ENCODE results near the gene OR52E2. TPM values are rescaled to one million over a fixed set of nuclear protein-coding genes. Genes with fewer than 3 reads are reported as not detected.

Gene OR52E2
- total RNA-seq, 1 donor from 2014 or later: not detected

DNA sequence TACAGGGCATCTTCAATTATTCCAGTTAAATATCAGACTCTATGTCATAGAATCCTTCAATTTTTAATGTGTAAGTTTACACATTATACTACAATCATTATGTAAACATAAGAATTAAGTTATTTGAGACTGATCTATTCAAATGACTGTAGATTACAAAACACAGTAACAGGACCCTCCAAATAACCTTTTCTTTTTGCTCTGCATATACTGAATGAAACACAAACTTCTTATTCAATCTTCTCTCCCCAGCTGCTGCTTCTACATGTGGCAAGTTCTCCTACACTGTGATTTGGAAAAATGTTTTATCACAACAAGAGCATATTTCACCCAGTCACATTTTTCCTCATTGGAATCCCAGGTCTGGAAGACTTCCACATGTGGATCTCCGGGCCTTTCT lies 13.2 kb downstream of the OR52E2 start, which contains the start of gene OR52J3:
Gene OR52J3 (plus strand): TSS at position 301 of the 400 bp plus-strand sequence. CDS start 0 bp downstream, at position 301.
- no peaks in the 10 kb centered on the region for H3K27me3 Mint-ChIP-seq (ENCODE audit: low read depth, unreplicated experiment)
- DNase-seq (ENCODE audit: low read depth) (no peak), FAIRE-seq (no peak)
- TF ChIP-seq, protein P1, sequence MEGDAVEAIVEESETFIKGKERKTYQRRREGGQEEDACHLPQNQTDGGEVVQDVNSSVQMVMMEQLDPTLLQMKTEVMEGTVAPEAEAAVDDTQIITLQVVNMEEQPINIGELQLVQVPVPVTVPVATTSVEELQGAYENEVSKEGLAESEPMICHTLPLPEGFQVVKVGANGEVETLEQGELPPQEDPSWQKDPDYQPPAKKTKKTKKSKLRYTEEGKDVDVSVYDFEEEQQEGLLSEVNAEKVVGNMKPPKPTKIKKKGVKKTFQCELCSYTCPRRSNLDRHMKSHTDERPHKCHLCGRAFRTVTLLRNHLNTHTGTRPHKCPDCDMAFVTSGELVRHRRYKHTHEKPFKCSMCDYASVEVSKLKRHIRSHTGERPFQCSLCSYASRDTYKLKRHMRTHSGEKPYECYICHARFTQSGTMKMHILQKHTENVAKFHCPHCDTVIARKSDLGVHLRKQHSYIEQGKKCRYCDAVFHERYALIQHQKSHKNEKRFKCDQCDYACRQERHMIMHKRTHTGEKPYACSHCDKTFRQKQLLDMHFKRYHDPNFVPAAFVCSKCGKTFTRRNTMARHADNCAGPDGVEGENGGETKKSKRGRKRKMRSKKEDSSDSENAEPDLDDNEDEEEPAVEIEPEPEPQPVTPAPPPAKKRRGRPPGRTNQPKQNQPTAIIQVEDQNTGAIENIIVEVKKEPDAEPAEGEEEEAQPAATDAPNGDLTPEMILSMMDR (IDR thresholded peaks at IDR 0.05; ENCODE audit: insufficient read depth, low read depth, low read length): no peak
- TF ChIP-seq EZH2 (IDR thresholded peaks at IDR 0.05; ENCODE audit: insufficient read depth, low read length): no peak
- Histone ChIP-seq H3K4me3 (ENCODE audit: insufficient read depth, low read depth, low read length) (no peak within 1 kb of the TSS), H3K79me2 (ENCODE audit: insufficient read depth, low read length) (no peaks in the 10 kb centered on the region), H3K4me2 (ENCODE audit: low read length) (no peak within 1 kb of the TSS), H2AFZ (ENCODE audit: low read depth, low read length) (no peak within 1 kb of the TSS), H3K27me3 (ENCODE audit: insufficient read depth, low read length) (no peaks in the 10 kb centered on the region), H3K9me3 (ENCODE audit: insufficient read depth, low read depth, low read length) (no peaks in the 10 kb centered on the region), H3K4me1 (ENCODE audit: insufficient read depth, low read length) (no peaks in the 10 kb centered on the region), H3K27ac (ENCODE audit: low read depth, low read length) (no peak within 1 kb of the TSS), H3K9ac (ENCODE audit: low read length) (no peak within 1 kb of the TSS), H4K20me1 (ENCODE audit: insufficient read depth, low read length) (no peaks in the 10 kb centered on the region), H3K36me3 (ENCODE audit: insufficient read depth, low read length) (no peaks in the 10 kb centered on the region)
- H3K4me3 Mint-ChIP-seq (ENCODE audit: unreplicated experiment): no peak within 1 kb of the TSS
- peaks cover 9% of the 10 kb centered on the region for H3K4me1 Mint-ChIP-seq (ENCODE audit: low read depth, unreplicated experiment)
- no peaks in the 10 kb centered on the region for H3K36me3 Mint-ChIP-seq (ENCODE audit: low read depth, unreplicated experiment)
- no peak within 1 kb of the TSS for H3K27ac Mint-ChIP-seq (ENCODE audit: unreplicated experiment)
- no peaks in the 10 kb centered on the region for H3K9me3 Mint-ChIP-seq (ENCODE audit: unreplicated experiment)

DNA sequence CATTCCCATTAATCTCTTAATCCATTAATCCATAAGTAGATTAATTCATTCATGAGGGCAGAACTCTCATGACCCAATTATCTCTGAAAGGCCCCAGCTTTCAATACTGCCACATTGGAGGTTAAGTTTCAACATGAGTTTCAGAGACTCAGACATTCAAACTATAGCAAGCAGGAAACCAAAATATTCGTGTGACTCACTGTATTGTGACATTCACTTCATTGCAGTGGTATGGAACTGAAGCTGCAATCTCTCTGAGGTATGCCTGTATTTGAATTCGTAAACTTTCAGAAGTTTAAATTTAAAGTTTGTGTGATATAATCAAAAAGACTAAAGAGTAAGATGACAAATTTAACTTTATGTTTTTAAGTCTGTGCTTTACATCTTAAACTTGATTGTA lies 16.0 kb downstream of the OR52E2 start:
- H3K9me3 Mint-ChIP-seq (ENCODE audit: unreplicated experiment): no peaks in the 10 kb centered on the region
- no peaks in the 10 kb centered on the region for H4K20me1 ChIP-seq (ENCODE audit: insufficient read depth, low read length)
- FAIRE-seq (no peak), DNase-seq (ENCODE audit: low read depth) (no peak)
- no peaks in the 10 kb centered on the region for H3K36me3 ChIP-seq (ENCODE audit: insufficient read depth, low read length)
- no peaks in the 10 kb centered on the region for H3K9me3 ChIP-seq (ENCODE audit: insufficient read depth, low read depth, low read length)
- H2AFZ ChIP-seq (ENCODE audit: low read depth, low read length): no peak overlapping the region
- H3K27me3 Mint-ChIP-seq (ENCODE audit: low read depth, unreplicated experiment): no peaks in the 10 kb centered on the region
- H3K27me3 ChIP-seq (ENCODE audit: insufficient read depth, low read length): no peaks in the 10 kb centered on the region
- no peaks in the 10 kb centered on the region for H3K79me2 ChIP-seq (ENCODE audit: insufficient read depth, low read length)
- H3K4me1 ChIP-seq (ENCODE audit: insufficient read depth, low read length): no peaks in the 10 kb centered on the region
- H3K27ac ChIP-seq (ENCODE audit: low read depth, low read length): no peak overlapping the region
- H3K4me3 Mint-ChIP-seq (ENCODE audit: unreplicated experiment): no peak overlapping the region
- peaks cover 9% of the 10 kb centered on the region for H3K4me1 Mint-ChIP-seq (ENCODE audit: low read depth, unreplicated experiment)
- no peak overlapping the region for H3K9ac ChIP-seq (ENCODE audit: low read length)
- TF ChIP-seq, protein P1 (IDR thresholded peaks at IDR 0.05; ENCODE audit: insufficient read depth, low read depth, low read length): no peak
- TF ChIP-seq EZH2 (IDR thresholded peaks at IDR 0.05; ENCODE audit: insufficient read depth, low read length): no peak
- H3K4me2 ChIP-seq (ENCODE audit: low read length): no peak overlapping the region
- H3K27ac Mint-ChIP-seq (ENCODE audit: unreplicated experiment): peak overlapping the region; percentile 55
- H3K36me3 Mint-ChIP-seq (ENCODE audit: low read depth, unreplicated experiment): no peaks in the 10 kb centered on the region
- no peak overlapping the region for H3K4me3 ChIP-seq (ENCODE audit: insufficient read depth, low read depth, low read length)

DNA sequence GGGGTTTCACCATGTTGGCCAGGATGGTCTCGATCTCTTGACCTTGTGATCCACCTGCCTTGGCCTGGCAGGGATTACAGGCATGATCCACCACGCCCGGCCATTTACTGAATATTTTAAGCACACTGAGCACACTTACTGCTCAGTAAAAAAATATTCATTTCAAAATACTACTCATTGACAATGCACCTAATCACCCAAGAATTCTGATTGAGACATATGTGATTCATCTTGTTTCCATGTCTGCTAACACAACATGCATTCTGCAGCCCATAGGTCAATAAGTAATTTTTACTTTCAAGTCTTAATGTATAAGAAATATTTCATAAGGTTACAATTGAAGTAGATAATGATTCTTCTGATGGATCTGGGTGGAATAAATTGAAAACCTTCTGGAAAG lies 17.3 kb downstream of the OR52E2 start:
- Histone ChIP-seq H3K27ac (ENCODE audit: low read depth, low read length) (no peak overlapping the region), H4K20me1 (ENCODE audit: insufficient read depth, low read length) (no peaks in the 10 kb centered on the region), H3K79me2 (ENCODE audit: insufficient read depth, low read length) (no peaks in the 10 kb centered on the region), H3K9ac (ENCODE audit: low read length) (no peak overlapping the region), H3K36me3 (ENCODE audit: insufficient read depth, low read length) (no peaks in the 10 kb centered on the region), H3K27me3 (ENCODE audit: insufficient read depth, low read length) (no peaks in the 10 kb centered on the region), H3K9me3 (ENCODE audit: insufficient read depth, low read depth, low read length) (no peaks in the 10 kb centered on the region), H3K4me3 (ENCODE audit: insufficient read depth, low read depth, low read length) (no peak overlapping the region), H3K4me2 (ENCODE audit: low read length) (no peak overlapping the region), H2AFZ (ENCODE audit: low read depth, low read length) (no peak overlapping the region), H3K4me1 (ENCODE audit: insufficient read depth, low read length) (no peaks in the 10 kb centered on the region)
- TF ChIP-seq, protein P1 (IDR thresholded peaks at IDR 0.05; ENCODE audit: insufficient read depth, low read depth, low read length): no peak
- no peak for TF ChIP-seq EZH2 (IDR thresholded peaks at IDR 0.05; ENCODE audit: insufficient read depth, low read length)
- H3K27ac Mint-ChIP-seq (ENCODE audit: unreplicated experiment): no peak overlapping the region
- no peak for FAIRE-seq
- H3K4me3 Mint-ChIP-seq (ENCODE audit: unreplicated experiment): no peak overlapping the region
- peaks cover 11% of the 10 kb centered on the region for H3K4me1 Mint-ChIP-seq (ENCODE audit: low read depth, unreplicated experiment)
- H3K9me3 Mint-ChIP-seq (ENCODE audit: unreplicated experiment): no peaks in the 10 kb centered on the region
- DNase-seq (ENCODE audit: low read depth): no peak
- H3K27me3 Mint-ChIP-seq (ENCODE audit: low read depth, unreplicated experiment): no peaks in the 10 kb centered on the region
- no peaks in the 10 kb centered on the region for H3K36me3 Mint-ChIP-seq (ENCODE audit: low read depth, unreplicated experiment)
